ENCODE results near the gene GRN. TPM values are rescaled to one million over a fixed set of nuclear protein-coding genes. Genes with fewer than 3 reads are reported as not detected.

The GRN gene
- total RNA-seq, 3 donors from 2014 or later (not counting 1 experiment from before 2014, with no cell fraction given): 42.4 to 69.8 (median 55.6) TPM

DNA sequence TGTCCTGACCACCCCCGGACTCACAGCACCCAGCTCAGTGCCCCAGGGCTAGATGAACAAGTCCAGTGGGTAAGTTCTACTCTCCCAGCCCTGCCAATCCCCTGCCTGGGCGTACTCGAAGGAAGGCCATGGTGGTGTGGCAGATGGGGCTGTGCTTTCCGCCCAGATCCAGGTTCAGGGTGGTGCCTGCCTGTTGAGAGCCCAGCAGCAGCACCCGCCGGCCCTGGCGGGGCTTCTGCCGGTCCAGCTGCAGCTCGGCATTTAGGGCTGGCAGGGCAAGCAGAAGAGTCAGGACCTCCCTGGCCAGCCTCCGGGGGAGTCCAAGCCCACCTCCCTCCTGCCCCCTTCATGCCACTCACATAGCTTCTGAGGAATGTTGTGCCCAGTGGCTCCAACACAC, 34.8 kb downstream of the GRN start:
- H3K9me3 Mint-ChIP-seq: no peaks in the 10 kb centered on the region
- H3K9me3 ChIP-seq (ENCODE audit: control insufficient read depth, insufficient read depth, low read length): no peaks in the 10 kb centered on the region
- H3K36me3 ChIP-seq (ENCODE audit: control insufficient read depth, insufficient read depth, low read length): no peaks in the 10 kb centered on the region
- WGBS (ENCODE audit: insufficient coverage): 91% methylated on average over 10 of the region's 10 CpGs
- H3K27me3 ChIP-seq (ENCODE audit: control insufficient read depth, insufficient read depth, low read length): peaks cover 1% of the 10 kb centered on the region
- H3K4me1 Mint-ChIP-seq: peaks cover 0 to 3% of the 10 kb centered on the region in 2 donors
- no peak overlapping the region for H3K4me3 ChIP-seq (ENCODE audit: low read length)
- intact Hi-C loops (cut with micrococcal nuclease): no loop called here
- no peaks in the 10 kb centered on the region for H3K36me3 Mint-ChIP-seq
- no peak for TF ChIP-seq CTCF (IDR thresholded peaks at IDR 0.05)
- DNase-seq: no peak
- no peak overlapping the region for H3K27ac Mint-ChIP-seq
- peaks cover 4% of the 10 kb centered on the region for H3K4me1 ChIP-seq (ENCODE audit: control insufficient read depth, insufficient read depth, low read length)
- no peak overlapping the region for H3K27ac ChIP-seq (ENCODE audit: low read length)
- no peak overlapping the region for H3K4me3 Mint-ChIP-seq
- no peak for ATAC-seq
- peaks cover 0 to 3% of the 10 kb centered on the region in 2 donors for H3K27me3 Mint-ChIP-seq (ENCODE audit: low read depth in 2 of 2)

DNA sequence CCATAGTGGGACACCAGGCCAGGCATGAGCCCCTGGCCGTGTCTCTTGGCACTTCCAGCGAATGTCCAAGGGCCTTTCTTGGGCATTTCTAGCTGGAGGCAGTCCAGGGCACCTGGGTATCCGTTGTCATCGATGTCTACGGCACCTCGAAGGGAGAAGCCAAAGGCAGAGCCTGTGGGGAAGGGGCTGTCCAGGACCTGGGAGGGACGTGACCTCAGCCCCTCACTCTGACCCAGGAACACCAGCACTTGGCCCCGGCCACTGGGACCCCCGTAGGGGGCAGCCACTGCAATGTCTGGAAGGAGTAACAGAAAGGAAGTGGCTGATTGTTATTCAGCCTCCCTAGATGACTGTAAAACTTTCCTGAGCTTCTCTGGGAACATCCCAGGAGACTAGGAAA, 35.7 kb downstream of the GRN start:
- ATAC-seq (no peak), DNase-seq (no peak)
- Histone ChIP-seq H3K27me3 (ENCODE audit: control insufficient read depth, insufficient read depth, low read length) (peaks cover 3% of the 10 kb centered on the region), H3K4me3 (ENCODE audit: low read length) (no peak overlapping the region), H3K4me1 (ENCODE audit: control insufficient read depth, insufficient read depth, low read length) (peaks cover 11% of the 10 kb centered on the region), H3K36me3 (ENCODE audit: control insufficient read depth, insufficient read depth, low read length) (no peaks in the 10 kb centered on the region), H3K27ac (ENCODE audit: low read length) (no peak overlapping the region), H3K9me3 (ENCODE audit: control insufficient read depth, insufficient read depth, low read length) (no peaks in the 10 kb centered on the region)
- no peaks in the 10 kb centered on the region for H3K9me3 Mint-ChIP-seq
- H3K4me1 Mint-ChIP-seq: peaks cover 2 to 9% of the 10 kb centered on the region in 2 donors
- intact Hi-C loops (cut with micrococcal nuclease): no loop called here
- peaks cover 0 to 3% of the 10 kb centered on the region in 2 donors for H3K27me3 Mint-ChIP-seq (ENCODE audit: low read depth in 2 of 2)
- no peaks in the 10 kb centered on the region for H3K36me3 Mint-ChIP-seq
- H3K4me3 Mint-ChIP-seq: no peak overlapping the region
- WGBS (ENCODE audit: insufficient coverage): 87% methylated on average over 9 of the region's 9 CpGs
- H3K27ac Mint-ChIP-seq: no peak overlapping the region
- TF ChIP-seq CTCF (IDR thresholded peaks at IDR 0.05): no peak

DNA sequence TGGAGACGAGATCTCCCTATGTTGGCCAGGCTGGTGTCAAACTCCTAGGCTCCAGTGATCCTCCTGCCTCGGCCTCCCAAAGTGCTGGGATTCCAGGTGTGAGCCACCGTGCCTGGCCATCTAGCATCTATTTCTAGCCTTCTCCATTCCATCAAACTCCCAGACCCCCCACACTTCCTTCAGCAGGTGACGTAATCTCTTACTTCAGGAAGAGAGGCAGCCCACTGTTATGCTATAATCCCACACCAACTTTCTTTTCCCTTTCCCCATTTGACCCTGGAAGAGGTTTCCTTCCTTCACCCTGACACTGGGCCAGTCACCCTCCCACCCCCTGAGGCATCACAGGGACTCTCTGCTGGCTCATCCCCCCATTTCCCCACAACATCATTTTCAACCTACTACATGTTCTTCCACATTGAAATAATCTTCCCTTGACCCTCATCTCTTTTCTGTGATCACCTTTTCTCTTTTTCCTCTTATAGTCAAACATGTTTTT, 36.8 kb downstream of the GRN start:
- H3K27ac Mint-ChIP-seq: no peak overlapping the region
- intact Hi-C loops (cut with micrococcal nuclease): no loop called here
- Histone ChIP-seq H3K9me3 (ENCODE audit: control insufficient read depth, insufficient read depth, low read length) (no peaks in the 10 kb centered on the region), H3K36me3 (ENCODE audit: control insufficient read depth, insufficient read depth, low read length) (no peaks in the 10 kb centered on the region), H3K27me3 (ENCODE audit: control insufficient read depth, insufficient read depth, low read length) (peaks cover 3% of the 10 kb centered on the region), H3K4me1 (ENCODE audit: control insufficient read depth, insufficient read depth, low read length) (peaks cover 18% of the 10 kb centered on the region), H3K27ac (ENCODE audit: low read length) (no peak overlapping the region), H3K4me3 (ENCODE audit: low read length) (no peak overlapping the region)
- no peak for ATAC-seq
- peaks cover 10 to 16% of the 10 kb centered on the region in 2 donors for H3K4me1 Mint-ChIP-seq
- TF ChIP-seq CTCF (IDR thresholded peaks at IDR 0.05): no peak
- no peaks in the 10 kb centered on the region for H3K9me3 Mint-ChIP-seq
- H3K27me3 Mint-ChIP-seq (ENCODE audit: low read depth in 2 of 2): no peaks in the 10 kb centered on the region
- no peak for DNase-seq
- no peaks in the 10 kb centered on the region for H3K36me3 Mint-ChIP-seq
- H3K4me3 Mint-ChIP-seq: no peak overlapping the region
- WGBS (ENCODE audit: insufficient coverage): 81% methylated on average over 4 of the region's 4 CpGs

DNA sequence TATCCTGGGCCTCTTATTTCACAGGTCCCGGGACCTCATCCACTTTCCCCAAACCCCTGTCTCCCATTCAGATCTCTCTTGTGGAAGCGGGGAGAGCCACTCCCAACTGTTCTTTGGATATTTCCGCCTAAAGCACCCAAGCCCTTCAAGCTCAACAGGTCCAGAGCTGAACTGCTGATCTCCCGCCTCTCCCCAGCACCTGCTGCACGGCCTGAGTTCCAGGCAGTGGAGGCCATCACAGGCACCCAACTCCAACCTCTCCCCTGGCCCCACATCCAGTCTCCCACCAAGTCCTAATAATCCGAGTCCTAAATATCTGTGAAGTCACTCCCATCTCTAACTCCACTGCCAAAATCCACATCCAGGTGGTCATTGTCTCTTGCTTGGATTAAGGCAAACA, 37.8 kb downstream of the GRN start:
- no peak for TF ChIP-seq CTCF (IDR thresholded peaks at IDR 0.05)
- intact Hi-C loops (cut with micrococcal nuclease): no loop called here
- Histone ChIP-seq H3K27ac (ENCODE audit: low read length) (no peak overlapping the region), H3K4me1 (ENCODE audit: control insufficient read depth, insufficient read depth, low read length) (peaks cover 18% of the 10 kb centered on the region), H3K9me3 (ENCODE audit: control insufficient read depth, insufficient read depth, low read length) (no peaks in the 10 kb centered on the region), H3K27me3 (ENCODE audit: control insufficient read depth, insufficient read depth, low read length) (peaks cover 4% of the 10 kb centered on the region), H3K36me3 (ENCODE audit: control insufficient read depth, insufficient read depth, low read length) (no peaks in the 10 kb centered on the region), H3K4me3 (ENCODE audit: low read length) (no peak overlapping the region)
- Mint-ChIP-seq H3K27me3 (ENCODE audit: low read depth in 2 of 2) (no peaks in the 10 kb centered on the region), H3K9me3 (no peaks in the 10 kb centered on the region), H3K4me1 (peaks cover 10 to 16% of the 10 kb centered on the region in 2 donors), H3K4me3 (no peak overlapping the region), H3K36me3 (no peaks in the 10 kb centered on the region), H3K27ac (no peak overlapping the region)
- no peak for DNase-seq
- WGBS (ENCODE audit: insufficient coverage): 92% methylated on average over 6 of the region's 6 CpGs
- no peak for ATAC-seq

All from natural killer cell (primary cell).